HG03521 (cell line): ENCODE measurements around the gene USP9Y.
A peak's percentile ranks its signal among the peaks of the same experiment; 100 is the strongest.

ENCODE experiments used
- ATAC-seq: cut with Tn5 transposase; IDR thresholded peaks from one replicate; pipeline ENCODE4 v1.9.1; 2021; ENCODE audit warnings: mild to moderate bottlenecking, moderate library complexity; ENCODE audit not compliant: unreplicated experiment

USP9Y gene

DNA sequence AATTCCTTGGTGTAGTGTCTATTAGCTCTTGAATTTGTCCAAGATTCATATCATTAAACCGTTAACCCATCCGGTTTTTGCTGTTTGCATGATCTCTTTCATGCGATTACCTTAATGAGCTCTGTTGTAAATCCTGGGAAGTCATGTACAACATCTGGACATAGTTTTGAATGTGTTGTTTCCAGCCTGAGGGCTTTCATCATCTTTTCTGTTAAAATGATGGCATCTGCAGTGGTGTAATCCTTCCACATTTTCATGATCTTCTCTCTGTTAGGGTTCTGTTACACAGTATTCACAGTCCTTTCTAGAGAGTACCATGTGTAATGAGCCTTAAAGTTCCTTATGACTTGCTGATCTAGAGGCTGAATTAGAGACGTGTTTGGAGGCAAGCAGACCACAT, 64.9 kb downstream of the USP9Y start:
- ATAC-seq, result no peak

DNA sequence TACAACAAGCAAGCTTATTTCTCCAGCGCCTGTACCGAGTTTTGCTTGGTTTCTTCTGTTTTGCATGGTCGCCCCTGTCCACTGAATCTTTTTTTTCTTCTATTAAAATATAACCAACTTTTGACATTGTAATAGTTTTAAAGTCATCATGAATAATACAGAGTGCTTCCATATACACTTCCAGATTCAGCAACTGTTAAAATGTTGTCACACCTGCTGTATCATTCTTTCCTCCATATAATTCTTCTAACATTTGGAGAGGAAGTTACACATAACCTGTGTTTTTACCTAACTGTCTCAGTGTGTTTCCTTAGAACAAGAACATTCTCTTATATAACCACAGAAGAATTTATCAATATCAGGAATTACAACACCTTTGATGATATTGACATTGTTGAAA, 83.5 kb downstream of the USP9Y start:
- ATAC-seq, result no peak

DNA sequence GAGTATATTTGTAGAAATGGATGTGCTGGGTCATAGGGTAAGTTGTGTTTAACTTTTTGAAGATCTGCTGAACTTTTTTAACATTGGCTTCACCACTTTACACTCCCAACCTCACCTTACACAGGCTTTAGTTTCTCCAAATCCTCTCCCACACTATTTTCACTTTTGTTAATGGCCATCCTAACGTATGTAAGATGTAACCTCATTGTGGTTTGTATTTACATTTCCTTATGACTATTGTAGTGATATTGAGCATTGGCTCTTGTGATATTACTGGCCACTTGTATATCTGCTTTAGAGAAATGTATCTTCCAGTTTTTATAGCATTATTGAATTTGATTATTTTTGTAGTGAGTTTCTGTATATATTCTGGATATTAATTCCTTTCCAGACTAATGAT, 93.0 kb downstream of the USP9Y start:
- ATAC-seq, result no peak

DNA sequence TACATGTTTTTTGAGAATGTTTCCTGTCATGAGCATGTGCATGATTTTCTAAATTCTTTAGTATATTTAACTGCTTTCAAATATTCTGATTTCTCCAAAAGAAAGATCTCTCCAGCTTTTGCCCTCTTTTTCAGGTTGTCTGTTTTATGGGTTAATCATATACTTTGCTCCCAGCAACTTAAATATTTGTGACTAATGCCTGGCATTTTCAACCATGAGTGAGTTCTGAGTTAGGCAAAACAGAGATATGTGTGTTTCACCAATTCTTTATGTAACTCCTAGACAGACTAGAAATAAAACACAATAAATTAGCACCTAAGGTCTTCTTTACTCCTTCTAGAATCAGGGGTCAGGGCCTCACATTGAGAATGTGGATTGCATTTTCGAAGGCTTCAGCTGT, 107.0 kb downstream of the USP9Y start:
- ATAC-seq, result no peak

DNA sequence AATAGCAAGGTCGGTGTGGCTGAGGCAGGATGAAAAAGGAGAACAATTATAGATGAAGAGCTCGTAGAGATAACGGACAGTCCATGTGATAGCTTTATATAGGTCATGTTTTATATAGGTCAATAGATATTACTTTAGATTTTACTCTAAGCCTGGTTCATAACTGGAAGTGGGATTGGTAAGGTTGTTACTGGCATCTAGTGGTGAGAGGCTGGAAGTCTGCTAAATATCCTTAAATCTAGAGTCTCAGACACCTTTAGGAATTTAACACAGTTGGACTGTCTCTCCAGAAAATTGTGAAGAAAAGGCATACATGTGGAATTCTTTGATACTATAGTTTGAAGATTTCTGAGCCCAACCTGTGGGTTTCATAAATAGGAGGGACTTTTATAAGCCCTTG, 108.0 kb downstream of the USP9Y start:
- no peak for ATAC-seq

DNA sequence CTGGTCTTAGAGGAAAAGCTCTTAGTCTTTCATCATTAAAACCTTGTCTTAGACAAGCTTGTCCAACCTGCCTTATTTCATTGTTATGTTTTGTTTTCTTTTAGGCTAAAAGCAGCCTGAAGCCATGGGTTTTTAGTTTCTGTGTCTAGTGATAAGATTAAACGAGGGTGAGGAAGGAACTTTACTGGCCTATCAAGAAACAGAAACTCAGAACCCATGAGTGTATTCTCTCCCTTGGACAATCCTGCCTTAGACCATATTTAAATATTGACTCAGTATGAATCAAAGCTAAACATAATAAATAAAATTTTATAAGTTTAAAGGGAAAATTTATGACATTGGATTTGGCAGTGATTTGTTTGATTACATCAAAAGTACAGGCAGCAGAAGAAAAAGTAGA, 122.4 kb downstream of the USP9Y start:
- ATAC-seq, result no peak

DNA sequence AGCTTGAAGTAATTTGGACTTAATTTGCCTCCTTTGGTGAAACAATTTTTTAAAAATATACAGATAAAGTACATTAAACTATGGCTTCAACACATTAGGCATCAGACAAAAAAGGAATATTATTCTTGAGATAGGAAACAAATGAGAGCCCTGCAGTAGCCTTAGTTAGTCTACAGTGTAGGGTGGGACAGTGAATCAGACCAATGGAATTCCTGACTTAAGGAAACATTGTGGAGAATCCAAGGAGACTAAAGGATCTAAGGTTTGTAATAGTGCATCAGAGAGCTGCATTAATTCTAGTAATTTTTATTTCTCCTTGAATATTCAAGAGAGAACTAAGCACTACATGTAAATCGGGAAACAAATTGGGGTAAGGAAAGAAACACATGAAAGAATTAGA, 125.8 kb downstream of the USP9Y start:
- ATAC-seq, result no peak

DNA sequence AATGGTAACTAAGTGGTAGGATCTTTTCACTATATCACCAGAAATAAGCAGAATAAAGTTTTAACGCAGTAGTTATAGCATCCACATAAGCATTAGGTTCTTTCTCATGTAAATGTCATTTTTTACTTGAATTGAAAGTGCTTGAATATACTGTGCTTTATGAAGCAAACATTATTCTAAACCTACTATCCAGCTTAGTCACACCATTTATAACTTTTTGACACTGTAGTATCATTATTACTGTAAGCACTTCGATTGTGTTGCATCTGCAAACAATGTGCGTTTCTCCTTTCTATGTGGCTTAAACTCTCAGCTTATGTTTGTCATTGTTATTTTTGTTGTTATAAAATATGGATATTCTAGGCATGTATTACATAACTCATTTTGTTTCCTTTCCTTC, 132.3 kb downstream of the USP9Y start:
- ATAC-seq, result no peak

DNA sequence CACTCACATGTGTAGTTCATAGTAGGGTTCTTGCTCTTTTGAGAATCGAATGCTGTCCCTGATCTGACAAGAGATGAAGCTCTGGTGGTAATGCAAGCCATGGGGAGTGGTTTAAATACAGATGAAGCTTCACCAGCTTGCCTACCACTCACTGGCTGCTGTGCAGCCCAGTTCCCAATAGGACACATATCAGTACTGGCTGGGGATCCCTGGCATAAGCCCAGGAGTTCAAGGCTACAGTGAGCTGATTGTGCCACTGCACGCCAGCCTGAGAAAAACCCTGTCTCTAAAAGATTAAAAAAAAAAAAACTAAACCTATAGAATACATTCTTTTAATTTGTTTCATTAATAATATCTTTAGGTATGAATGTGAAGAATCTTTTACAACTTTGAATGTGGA, 136.5 kb downstream of the USP9Y start:
- no peak for ATAC-seq

DNA sequence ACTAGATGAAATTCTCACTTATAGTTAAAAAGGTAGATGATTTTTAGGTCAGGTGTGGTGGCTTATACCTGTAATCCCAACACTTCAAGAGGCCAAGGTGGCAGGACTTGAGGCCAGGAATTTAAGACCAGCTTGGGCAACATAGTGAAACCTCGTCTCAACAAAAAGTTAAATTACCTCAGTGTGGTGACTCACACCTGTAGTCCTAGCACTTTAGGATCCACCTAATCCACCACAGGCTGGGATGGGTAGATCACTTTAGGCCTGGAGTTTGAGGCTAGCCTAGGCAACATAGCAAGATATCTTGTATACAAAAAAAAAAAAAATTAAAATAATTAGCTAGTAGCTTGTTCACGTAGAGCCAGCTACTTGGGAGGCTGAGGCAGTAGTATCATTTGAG, 140.3 kb downstream of the USP9Y start:
- ATAC-seq, result no peak

DNA sequence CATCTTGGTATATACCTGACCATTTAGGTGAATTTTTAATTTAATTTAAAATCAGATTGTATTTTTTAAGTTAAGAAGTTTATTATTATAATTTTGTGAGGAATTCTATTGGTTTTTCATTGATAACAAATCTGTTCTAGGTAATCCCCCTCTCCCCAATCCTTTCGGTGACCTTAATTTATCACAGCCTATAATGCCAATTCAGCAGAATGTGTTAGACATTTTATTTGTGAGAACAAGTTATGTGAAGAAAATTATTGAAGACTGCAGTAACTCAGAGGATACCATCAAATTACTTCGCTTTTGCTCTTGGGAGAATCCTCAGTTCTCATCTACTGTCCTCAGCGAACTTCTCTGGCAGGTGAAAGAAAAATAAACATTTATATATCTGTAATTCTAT, 145.8 kb downstream of the USP9Y start:
- ATAC-seq, result no peak

DNA sequence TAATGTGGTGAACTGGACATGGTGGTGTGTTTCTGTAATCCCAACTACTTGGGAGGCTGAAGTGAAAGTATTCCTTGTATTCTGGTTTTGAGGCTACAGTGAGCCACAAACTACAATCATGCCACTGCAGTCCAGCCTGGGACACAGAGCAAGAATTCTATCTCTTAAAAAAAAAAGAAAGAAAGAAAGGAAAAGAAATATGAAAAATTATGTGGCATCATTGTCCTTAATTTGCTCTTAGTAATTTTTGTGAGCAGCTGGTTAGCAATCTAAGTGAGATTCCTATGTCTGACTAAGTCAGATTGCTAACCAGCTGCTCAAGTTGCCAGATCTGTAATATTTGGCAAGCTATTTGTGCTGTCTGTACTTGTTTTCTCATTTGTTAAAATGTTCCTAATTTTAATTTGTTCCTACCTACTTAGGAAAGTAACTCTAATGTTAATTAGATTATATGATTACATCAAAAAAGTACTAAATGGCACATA, 154.8 kb downstream of the USP9Y start:
- no peak for ATAC-seq

DNA sequence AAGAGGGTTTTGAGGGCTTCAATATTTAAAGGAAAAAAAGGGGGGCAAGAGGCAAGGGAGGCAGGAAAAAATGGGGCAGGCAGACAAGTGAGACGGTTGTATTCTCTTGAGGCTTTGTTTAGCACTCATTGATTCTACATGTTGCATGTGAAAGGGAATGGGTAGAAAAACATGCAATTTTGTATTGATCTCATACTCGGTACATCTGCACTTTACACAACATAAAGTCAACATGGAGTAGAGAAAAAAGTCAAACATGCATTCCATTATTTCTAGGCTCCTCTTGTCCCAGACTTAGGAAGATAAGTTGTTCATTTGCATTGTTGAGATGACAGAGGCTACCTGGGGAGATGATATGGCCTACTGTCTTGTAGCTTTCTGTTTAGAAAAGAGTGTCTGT, 166.9 kb downstream of the USP9Y start:
- ATAC-seq, result no peak

DNA sequence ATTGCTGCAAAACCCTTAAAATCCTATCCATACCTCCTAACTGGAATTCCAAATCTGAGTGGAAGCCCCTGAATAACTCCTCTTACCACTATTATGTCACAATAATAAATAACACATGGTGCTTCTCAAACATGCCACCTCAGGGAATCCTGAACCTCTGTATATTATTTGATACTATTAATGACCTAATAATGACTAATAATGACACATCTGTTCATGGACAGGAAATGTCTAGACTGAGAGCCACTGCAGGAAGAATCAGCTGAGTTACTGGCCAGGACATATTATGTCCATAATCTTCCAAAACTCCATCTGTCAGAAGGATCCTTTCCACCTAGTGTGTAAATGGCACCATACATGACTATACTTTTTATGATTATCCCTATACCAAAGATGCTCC, 195.9 kb downstream of the USP9Y start:
- no peak for ATAC-seq

DNA sequence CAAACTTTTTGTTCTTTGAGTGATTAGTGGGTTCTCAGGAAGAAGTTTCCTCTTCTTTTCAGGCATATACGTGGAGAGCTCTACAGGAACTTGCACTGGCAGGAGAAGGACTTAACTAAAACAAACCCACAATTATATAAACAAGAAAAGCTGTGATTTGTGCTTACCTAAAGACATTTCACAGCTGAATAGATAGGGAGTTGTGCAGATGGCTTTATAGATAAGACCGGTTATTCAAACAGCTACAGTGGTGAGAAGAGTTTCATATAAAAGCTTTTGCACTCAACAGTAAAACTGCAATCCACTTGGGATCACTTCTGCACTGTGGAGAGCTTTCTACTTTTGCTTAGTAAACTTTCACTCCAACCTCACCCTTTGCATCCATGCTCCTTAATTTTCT, 197.6 kb downstream of the USP9Y start:
- ATAC-seq, result no peak

DNA sequence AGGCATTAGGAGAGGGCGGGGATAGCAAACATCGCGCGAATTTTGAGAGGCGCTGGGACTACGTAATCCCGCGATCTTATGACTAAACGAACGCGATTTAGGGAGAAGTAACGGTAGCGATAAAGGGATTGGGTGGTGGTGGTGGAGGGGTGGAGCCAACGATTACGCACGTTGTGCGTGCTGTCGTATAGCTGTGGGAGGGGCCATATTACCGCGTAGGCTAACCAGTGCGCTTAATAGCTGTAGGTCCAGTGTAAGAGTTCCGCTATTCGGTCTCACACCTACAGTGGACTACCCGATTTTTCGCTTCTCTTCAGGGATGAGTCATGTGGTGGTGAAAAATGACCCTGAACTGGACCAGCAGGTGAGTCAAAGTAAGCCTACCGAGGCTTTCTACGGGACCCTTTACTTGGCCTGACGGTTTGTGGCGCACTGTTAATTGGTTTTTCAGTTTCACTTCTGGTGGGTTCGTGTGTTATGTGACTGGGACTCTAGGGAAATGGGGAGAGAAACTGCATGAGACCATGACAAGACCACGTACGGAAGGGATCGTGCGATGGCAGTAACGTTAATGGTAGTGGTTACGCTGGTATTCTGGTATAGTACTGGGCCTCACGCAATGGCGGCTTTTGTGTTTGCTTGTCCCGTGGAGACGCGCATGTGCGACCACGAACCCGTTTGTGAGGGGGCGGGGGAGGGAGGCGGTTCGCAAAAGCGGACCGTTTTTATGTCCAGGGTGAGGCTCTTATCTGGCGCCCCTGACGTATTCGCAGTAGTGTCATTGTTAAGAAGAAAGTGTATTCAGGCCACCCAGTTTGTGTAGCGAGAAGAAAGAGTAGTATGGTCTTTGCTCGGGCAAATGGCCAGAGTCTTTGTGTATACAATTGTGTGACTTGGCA, 203.8 kb downstream of the USP9Y start, which contains the start of gene DDX3Y:
DDX3Y (plus strand) TSS at position 251 of the 899 bp plus-strand sequence; CDS start at position 320, 69 bp downstream.
- peak; percentile 87 for ATAC-seq

DNA sequence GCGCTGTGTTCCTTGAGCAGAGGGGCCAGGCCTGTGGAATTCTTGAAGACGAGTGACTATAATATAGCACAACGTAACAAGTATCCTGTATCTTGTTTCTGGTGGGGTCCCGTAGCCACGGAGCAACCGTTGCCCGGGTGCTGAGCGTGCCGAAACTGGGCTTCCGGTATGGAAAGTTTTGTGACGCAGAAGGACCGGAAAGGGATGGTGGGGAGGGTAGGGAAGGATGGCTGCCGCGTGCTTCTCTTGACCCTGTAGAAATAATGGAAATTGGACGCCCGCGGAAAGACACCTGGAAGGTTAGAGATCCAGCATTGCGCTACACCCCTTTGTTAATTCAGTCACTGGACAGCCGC, 204.5 kb downstream of the USP9Y start:
- ATAC-seq, result peak; percentile 48

DNA sequence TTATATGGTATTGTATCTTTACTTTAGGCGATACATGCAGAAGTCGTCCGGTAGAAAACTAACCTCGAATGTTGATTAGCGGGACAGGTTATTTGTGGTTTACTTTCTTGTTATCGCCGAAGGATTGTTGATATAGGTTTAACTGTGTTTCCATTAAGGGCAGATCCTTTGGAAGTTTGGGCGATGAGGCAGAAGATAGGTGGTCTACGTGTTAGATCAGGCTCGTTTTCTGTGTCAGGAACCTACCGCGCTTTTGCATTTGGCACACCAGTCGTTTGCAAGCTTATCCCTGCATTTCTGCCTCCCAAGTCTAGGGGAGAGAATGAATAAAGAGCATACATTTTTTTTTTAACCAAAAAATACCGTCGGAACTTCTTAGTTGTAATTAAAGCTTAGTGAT, 204.9 kb downstream of the USP9Y start:
- ATAC-seq, result no peak
